B cell (primary cell): ENCODE results near the gene ETV3L. TPM values are rescaled to one million over a fixed set of nuclear protein-coding genes. Genes with fewer than 3 reads are reported as not detected.
"Not testable (repeated sequence)": the region's sequence is repeated elsewhere in the genome, so short reads cannot be mapped to it uniquely, and the experiment has no call there.

Experiments
- ATAC-seq: fragments of 200-7000 bp; cut with Tn5 transposase; one replicate; pipeline ENCODE4 v1.10.0; 2021; ENCODE audit warnings: low read depth, mild to moderate bottlenecking, moderate number of reproducible peaks, moderate library complexity
- CTCF ChIA-PET: fragments of 350-600 bp; sonication (Branson Sonifier 250); formaldehyde crosslinking; loops from one replicate; lab custom pipeline; 2021; ENCODE audit warnings: antibody characterized with exemption, inconsistent platforms; lab: Charles Lee
- POLR2A ChIA-PET: fragments of 350-600 bp; sonication (Branson Sonifier 250); formaldehyde crosslinking; loops from one replicate; lab custom pipeline; 2021; ENCODE audit warnings: antibody characterized with exemption; lab: Charles Lee
- DNase-seq: peaks from one replicate; pipeline ENCODE4 v3.0.0; 2013
- H2AFZ ChIP-seq: 2 replicates; pipeline ENCODE4 v1.6.1; 2012; ENCODE audit warnings: mild to moderate bottlenecking, low read depth, low read length; ENCODE audit not compliant: insufficient read depth, poor library complexity, severe bottlenecking
- H3K27ac ChIP-seq, 2 donors: 1 replicate in 1 of 2; 2 replicates in 1 of 2; pipeline ENCODE4 v1.5.1; 2012 to 2013; ENCODE audit warnings: low read length in 2 of 2, mild to moderate bottlenecking in 2 of 2, moderate library complexity in 1 of 2
- H3K27me3 ChIP-seq, 4 experiments: fragments of 200-600 bp in 1 of 4; sonication (generic) in 1 of 4; replicated peaks in 1 of 4; 1 replicate in 2 of 4; 2 replicates in 2 of 4; pipeline versions ENCODE4 v1.6.1 to v1.7.0; 2013 to 2016; ENCODE audit warnings: low read length in 3 of 4, mild to moderate bottlenecking in 2 of 4, mixed read lengths in 1 of 4, moderate library complexity in 1 of 4; ENCODE audit not compliant: insufficient read depth in 4 of 4, control insufficient read depth in 3 of 4; ENCODE audit errors: control extremely low read depth in 1 of 4
- H3K36me3 ChIP-seq, 2 experiments: replicated peaks in 1 of 2; 1 replicate in 1 of 2; 2 replicates in 1 of 2; pipeline versions ENCODE4 v1.6.1 to v1.7.1; 2013; ENCODE audit warnings: low read length in 1 of 2; ENCODE audit not compliant: insufficient read depth in 2 of 2, control insufficient read depth in 1 of 2; ENCODE audit errors: control extremely low read depth in 1 of 2, extremely low read depth in 1 of 2
- H3K4me1 ChIP-seq, 2 donors: fragments of 200-600 bp in 1 of 2; sonication (generic) in 1 of 2; 1 replicate in 1 of 2; 2 replicates in 1 of 2; pipeline versions ENCODE4 v1.5.1 to v1.6.1; 2013 to 2017; ENCODE audit warnings: low read length in 2 of 2; ENCODE audit not compliant: control insufficient read depth in 2 of 2, insufficient read depth in 2 of 2
- H3K4me2 ChIP-seq: replicated peaks from 2 replicates; pipeline ENCODE3; 2012; ENCODE audit warnings: mild to moderate bottlenecking, low read depth, low read length; ENCODE audit not compliant: poor library complexity, severe bottlenecking
- H3K4me3 ChIP-seq, 5 experiments: fragments of 200-600 bp in 1 of 5; sonication (generic) in 1 of 5; 1 replicate in 3 of 5; 2 replicates in 2 of 5; pipeline versions ENCODE4 v1.5.1 to v1.7.0; 2011 to 2016; ENCODE audit warnings: low read length in 4 of 5, mild to moderate bottlenecking in 4 of 5, low read depth in 2 of 5, control low read depth in 1 of 5, moderate library complexity in 1 of 5; ENCODE audit not compliant: insufficient read depth in 1 of 5; ENCODE audit errors: control extremely low read depth in 1 of 5, extremely low read depth in 1 of 5
- H3K79me2 ChIP-seq: fragments of 200-600 bp; sonication (generic); one replicate; pipeline ENCODE4 v1.6.0; 2016; ENCODE audit warnings: low read length; ENCODE audit not compliant: control insufficient read depth, insufficient read depth
- H3K9ac ChIP-seq: fragments of 200-600 bp; sonication (generic); 2 replicates; pipeline ENCODE4 v1.6.1; 2017; ENCODE audit warnings: mild to moderate bottlenecking, low read length, moderate library complexity
- H3K9me3 ChIP-seq, 3 donors: one replicate each; pipeline versions ENCODE4 v1.6.1 to v1.7.1; 2013; ENCODE audit warnings: low read length in 2 of 3; ENCODE audit not compliant: control insufficient read depth in 2 of 3, insufficient read depth in 1 of 3; ENCODE audit errors: control extremely low read depth in 1 of 3
- H4K20me1 ChIP-seq: 2 replicates; pipeline ENCODE4 v1.6.0; 2012; ENCODE audit warnings: mild to moderate bottlenecking, low read length; ENCODE audit not compliant: insufficient read depth, control insufficient read depth, poor library complexity, severe bottlenecking
- H3K27ac Mint-ChIP-seq: one replicate; pipeline ENCODE4 v1.8.0; 2021; ENCODE audit warnings: mixed read lengths
- H3K27me3 Mint-ChIP-seq: one replicate; pipeline ENCODE4 v1.8.0; 2021; ENCODE audit warnings: mixed read lengths
- H3K4me1 Mint-ChIP-seq: one replicate; pipeline ENCODE4 v1.8.0; 2021; ENCODE audit warnings: mixed read lengths
- H3K4me3 Mint-ChIP-seq: one replicate; pipeline ENCODE4 v1.8.0; 2021; ENCODE audit warnings: mixed read lengths
- H3K9me3 Mint-ChIP-seq: one replicate; pipeline ENCODE4 v1.8.0; 2022; ENCODE audit warnings: mixed read lengths; ENCODE audit not compliant: insufficient read depth
- CTCF ChIP-seq: fragments of 200-600 bp; IDR thresholded peaks from one replicate; pipeline ENCODE4 v1.8.0; 2022; ENCODE audit warnings: antibody characterized with exemption, mild to moderate bottlenecking
- EZH2 ChIP-seq: IDR thresholded peaks from 2 replicates; pipeline ENCODE4 v1.6.1; 2012; ENCODE audit warnings: borderline replicate concordance, low read depth, mild to moderate bottlenecking, moderate library complexity, low read length; ENCODE audit not compliant: insufficient read depth, poor library complexity, severe bottlenecking
- WGBS: methylation state at CpG from one replicate; pipeline ENCODE4 v1.1.5; 2013; ENCODE audit warnings: missing lambda C conversion rate; ENCODE audit not compliant: insufficient coverage; 5-methylcytosine and 5-hydroxymethylcytosine counted together
- intact Hi-C: fragments of 100-400 bp; cut with micrococcal nuclease; formaldehyde crosslinking; loops from one replicate; pipeline ENCODE4 v1.10.0; 2022
- polyA plus RNA-seq: library from polyadenylated mRNA; depleted of rRNA; stranded (reverse); fragments of >200 nt; gene quantifications from 2 replicates; pipeline ENCODE4 v1.2.3, GENCODE V29; 2012
- total RNA-seq, 2 donors: library from RNA; stranded (reverse); fragments of 120-200 nt in 1 of 2; gene quantifications; 1 replicate in 1 of 2; 2 replicates in 1 of 2; pipeline versions ENCODE4 v1.2.3 to v1.2.4, GENCODE V29; 2013 to 2022

Gene ETV3L
- total and polyA plus RNA-seq, 2 donors (not counting 1 experiment from before 2014, with no cell fraction given), result not detected

GRCh38 chr1:157103268-157103667 is 3.7 kb upstream of the ETV3L start:
- Histone ChIP-seq H3K27me3 (peaks cover 0 to 16% (median 5%) of the 10 kb centered on the region in 4 experiments), H3K9me3 (no peaks in the 10 kb centered on the region), H3K4me2 (no peak overlapping the region), H3K79me2 (no peaks in the 10 kb centered on the region), H3K27ac (no peak overlapping the region), H4K20me1 (no peaks in the 10 kb centered on the region), H3K36me3 (no peaks in the 10 kb centered on the region), H3K4me1 (peaks cover 0 to 6% of the 10 kb centered on the region in 2 donors), H3K4me3 (no peak overlapping the region), H3K9ac (no peak overlapping the region), H2AFZ (no peak overlapping the region)
- ATAC-seq (no peak), DNase-seq (no peak)
- ChIA-PET POLR2A (no interaction called here), CTCF (interaction anchor here (0.7 to 2.1 kb wide), 3 partner anchors 13 to 850 kb away, joined by 3 to 10 read pairs (median 4); no protein-coding TSS in a partner anchor)
- H3K27ac Mint-ChIP-seq, result no peak overlapping the region
- TF ChIP-seq CTCF (no peak), EZH2 (no peak)
- H3K27me3 Mint-ChIP-seq, result peaks cover 40% of the 10 kb centered on the region
- no peak overlapping the region for H3K4me3 Mint-ChIP-seq
- H3K4me1 Mint-ChIP-seq, result peaks cover 4% of the 10 kb centered on the region
- intact Hi-C loops, result no loop called here
- 80% methylated on average over 4 of the region's 5 CpGs for WGBS
- no peaks in the 10 kb centered on the region for H3K9me3 Mint-ChIP-seq

DNA sequence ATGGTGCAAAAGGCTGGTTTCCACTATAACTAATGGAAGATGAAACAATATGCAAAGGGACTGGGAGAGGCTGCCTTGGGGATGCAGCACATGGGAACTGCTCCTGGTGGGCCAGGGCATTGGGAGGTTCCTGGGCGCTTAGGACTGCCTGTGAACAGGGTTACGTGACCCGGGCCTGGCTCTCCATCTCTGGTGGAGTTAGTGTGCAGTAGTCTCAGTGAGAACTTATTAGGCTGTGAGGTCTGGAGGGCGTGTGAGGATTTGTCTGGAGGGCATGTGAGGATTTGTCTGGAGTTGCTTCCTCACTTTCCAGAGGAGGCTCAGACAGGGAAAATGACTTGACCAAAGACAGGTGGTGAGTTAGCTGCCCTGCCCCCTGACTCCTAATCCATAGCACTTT is 1.5 kb upstream of the ETV3L start:
- POLR2A ChIA-PET, result no interaction called here
- H3K27ac ChIP-seq, result no peak overlapping the region
- no peak overlapping the region for H3K9ac ChIP-seq
- 90% methylated on average over 4 of the region's 4 CpGs for WGBS
- intact Hi-C loops, result no loop called here
- CTCF ChIA-PET, result interaction anchor here (1.0 to 2.7 kb wide), 3 partner anchors 11 to 55 kb away, joined by 3 to 11 read pairs (median 4); no protein-coding TSS in a partner anchor
- H3K4me1 Mint-ChIP-seq, result no peaks in the 10 kb centered on the region
- DNase-seq (no peak), ATAC-seq (no peak)
- H3K9me3 ChIP-seq, result no peaks in the 10 kb centered on the region
- H2AFZ ChIP-seq, result no peak overlapping the region
- H3K79me2 ChIP-seq, result no peaks in the 10 kb centered on the region
- no peaks in the 10 kb centered on the region for H3K27me3 ChIP-seq
- TF ChIP-seq CTCF, result no peak
- TF ChIP-seq EZH2, result no peak
- no peak overlapping the region for H3K4me3 Mint-ChIP-seq
- no peaks in the 10 kb centered on the region for H3K4me1 ChIP-seq
- no peaks in the 10 kb centered on the region for H4K20me1 ChIP-seq
- no peaks in the 10 kb centered on the region for H3K36me3 ChIP-seq
- H3K27ac Mint-ChIP-seq, result no peak overlapping the region
- peaks cover 26% of the 10 kb centered on the region for H3K27me3 Mint-ChIP-seq
- H3K4me2 ChIP-seq, result no peak overlapping the region
- no peak overlapping the region for H3K4me3 ChIP-seq
- H3K9me3 Mint-ChIP-seq, result no peaks in the 10 kb centered on the region

DNA sequence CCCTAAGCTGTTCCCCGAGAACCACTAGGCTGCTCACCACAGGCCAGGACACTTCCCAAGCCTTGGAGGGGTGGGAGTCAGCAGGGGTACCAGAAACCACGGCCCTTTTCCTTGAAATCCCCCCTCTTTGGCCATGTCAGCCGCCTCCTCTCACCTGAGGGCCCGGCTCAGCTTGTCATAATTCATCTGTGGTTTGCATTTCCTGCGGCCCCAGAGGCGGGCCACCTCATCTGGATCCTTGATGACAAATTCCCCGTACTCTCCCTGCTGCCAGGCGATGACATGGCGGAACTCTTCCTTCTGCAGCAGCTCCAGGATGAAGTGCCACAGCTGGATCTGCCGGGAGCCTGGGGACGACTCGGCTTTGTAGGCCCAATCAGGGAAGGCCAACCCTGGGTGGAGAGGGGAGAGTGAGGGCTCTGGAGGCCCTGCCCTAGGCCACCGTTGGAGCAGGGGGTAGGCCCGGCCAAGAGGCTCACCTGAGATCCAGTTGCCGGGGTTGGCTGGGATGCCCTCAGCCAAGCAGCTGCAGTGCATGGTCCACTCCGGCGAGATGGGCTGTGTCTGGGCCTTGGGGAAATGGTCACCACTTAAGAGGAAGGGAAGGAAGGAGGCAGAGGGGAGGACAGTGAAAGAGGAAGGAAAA is 498 bp downstream of the ETV3L start:
- H3K4me1 ChIP-seq, H3K9me3 ChIP-seq, H2AFZ ChIP-seq, DNase-seq, H3K4me2 ChIP-seq, H3K4me3 Mint-ChIP-seq, H3K36me3 ChIP-seq, H3K9me3 Mint-ChIP-seq, H3K9ac ChIP-seq, H3K4me3 ChIP-seq, H3K27ac Mint-ChIP-seq, H3K79me2 ChIP-seq, H3K27me3 ChIP-seq, H3K4me1 Mint-ChIP-seq, H4K20me1 ChIP-seq, ATAC-seq, intact Hi-C loops, POLR2A ChIA-PET, H3K27ac ChIP-seq: not testable (repeated sequence)
- CTCF ChIA-PET, result interaction anchor here (1.0 kb wide), 2 partner anchors 8 to 9 kb away, joined by 3 read pairs; no protein-coding TSS in a partner anchor
- 73% methylated on average over 9 of the region's 17 CpGs for WGBS
- H3K27me3 Mint-ChIP-seq, result peaks cover 22% of the 10 kb centered on the region
